HepG2 (cell line): ENCODE results near the gene ITM2B. TPM values are rescaled to one million over a fixed set of nuclear protein-coding genes. Genes with fewer than 3 reads are reported as not detected.
A peak's percentile ranks its signal among the peaks of the same experiment; 100 is the strongest.

Source experiments
- ATAC-seq: fragments of 200-7000 bp; cut with Tn5 transposase; 3 replicates; pipeline ENCODE4 v1.9.1; 2020; ENCODE audit warnings: mild to moderate bottlenecking, moderate library complexity
- BruUV-seq: library from RNA; stranded (reverse); fragments of 400-500 nt; replicated peaks from 2 replicates; lab custom pipeline; 2021; lab: Mats Ljungman, UMichigan
- CTCF ChIA-PET: fragments of 300-600 bp; formaldehyde crosslinking; extraction: SDS; loops from one replicate; lab custom pipeline; 2021; ENCODE audit warnings: low total read pairs, inconsistent platforms, low intra/inter-chr PET ratio; lab: Yijun Ruan, JAX
- POLR2A ChIA-PET: fragments of 350-600 bp; sonication (Branson Sonifier 250); formaldehyde crosslinking; loops from one replicate; lab custom pipeline; 2020; ENCODE audit warnings: antibody characterized with exemption, inconsistent platforms; lab: Yijun Ruan, JAX
- DNase-seq: peaks from one replicate; pipeline ENCODE4 v3.0.0-alpha.2; 2015; ENCODE audit warnings: low spot score
- FAIRE-seq: peaks from 3 replicates; lab custom pipeline; 2011; peaks lifted over from hg19 to GRCh38; lab: Jason Lieb, UNC
- H2AFZ ChIP-seq: one replicate; pipeline ENCODE4 v1.6.1; 2011; ENCODE audit warnings: low read length, inconsistent platforms
- H3K27ac ChIP-seq: fragments of 300-600 bp; 3 replicates; pipeline ENCODE4 v1.8.0; 2011; ENCODE audit warnings: mixed run types, mild to moderate bottlenecking, mixed read lengths, low read length, inconsistent platforms; ENCODE audit not compliant: insufficient read depth; ENCODE audit errors: extremely low read length
- H3K27me3 ChIP-seq, 2 experiments: fragments of 200-600 bp in 1 of 2; 2 replicates in 1 of 2; 3 replicates in 1 of 2; pipeline versions ENCODE4 v1.6.0 to v1.8.0; 2011; ENCODE audit warnings: low read length in 2 of 2, mild to moderate bottlenecking in 2 of 2, moderate library complexity in 2 of 2, inconsistent platforms in 1 of 2; ENCODE audit not compliant: insufficient read depth in 2 of 2, control insufficient read depth in 1 of 2
- H3K36me3 ChIP-seq, 2 experiments: fragments of 200-600 bp in 1 of 2; replicated peaks in 1 of 2; 2 replicates in 1 of 2; 3 replicates in 1 of 2; pipeline versions ENCODE4 v1.5.1 to v1.8.0; 2011; ENCODE audit warnings: low read length in 2 of 2, inconsistent platforms in 1 of 2; ENCODE audit not compliant: insufficient read depth in 2 of 2, control insufficient read depth in 1 of 2
- H3K4me1 ChIP-seq: 2 replicates; pipeline ENCODE4 v1.5.1; 2012; ENCODE audit warnings: low read length, inconsistent platforms; ENCODE audit not compliant: insufficient read depth
- H3K4me2 ChIP-seq: 2 replicates; pipeline ENCODE4 v1.6.0; 2011; ENCODE audit warnings: low read depth, low read length, inconsistent platforms
- H3K4me3 ChIP-seq, 3 experiments: fragments of 200-600 bp in 1 of 3; sonication (generic), shearing (Covaris generic) in 1 of 3; replicated peaks in 1 of 3; 2 replicates each; pipeline ENCODE4 v1.5.1; 2011 to 2016; ENCODE audit warnings: low read length in 3 of 3, inconsistent platforms in 2 of 3, low read depth in 2 of 3, mild to moderate bottlenecking in 2 of 3, control low read depth in 1 of 3, mixed read lengths in 1 of 3; ENCODE audit not compliant: insufficient read depth in 1 of 3
- H3K79me2 ChIP-seq: one replicate; pipeline ENCODE4 v1.6.1; 2011; ENCODE audit warnings: low read length, inconsistent platforms; ENCODE audit not compliant: insufficient read depth
- H3K9ac ChIP-seq: 2 replicates; pipeline ENCODE4 v1.6.0; 2011; ENCODE audit warnings: mild to moderate bottlenecking, low read depth, low read length, inconsistent platforms; ENCODE audit not compliant: insufficient read depth
- H3K9me3 ChIP-seq: 2 replicates; pipeline ENCODE4 v1.5.1; 2012; ENCODE audit warnings: mild to moderate bottlenecking, low read length
- H4K20me1 ChIP-seq: 2 replicates; pipeline ENCODE4 v1.6.0; 2011; ENCODE audit warnings: inconsistent platforms, mild to moderate bottlenecking, low read length, moderate library complexity; ENCODE audit not compliant: insufficient read depth
- HNRNPL ChIP-seq: fragments of 200-400 bp; formaldehyde crosslinking; IDR thresholded peaks from 2 replicates; pipeline ENCODE4 v1.6.1; 2017; ENCODE audit warnings: mild to moderate bottlenecking, low read depth, low read length
- ZIK1 ChIP-seq: sonication (generic); formaldehyde crosslinking; IDR thresholded peaks from 2 replicates; pipeline ENCODE4 v1.5.0; 2020; ENCODE audit warnings: mild to moderate bottlenecking, low read depth, missing genetic modification reagents, borderline replicate concordance
- ZNF34 ChIP-seq: sonication (generic); formaldehyde crosslinking; IDR thresholded peaks from 2 replicates; pipeline ENCODE4 v1.4.0; 2020; ENCODE audit warnings: mild to moderate bottlenecking, missing genetic modification reagents, borderline replicate concordance
- WGBS: methylation state at CpG from one replicate; pipeline ENCODE4 v1.1.6; 2017; ENCODE audit warnings: low lambda C conversion rate; 5-methylcytosine and 5-hydroxymethylcytosine counted together
- in situ Hi-C: cut with HindIII; loops from 2 replicates; pipeline ENCODE4 v1.10.0; 2017; ENCODE audit warnings: low pct_unique_long_range_greater_than_20kb; ENCODE audit not compliant: extremely low pct_ligation_motif_present
- intact Hi-C: fragments of 100-400 bp; cut with micrococcal nuclease; formaldehyde crosslinking; loops from one replicate; pipeline ENCODE4 v1.10.0; 2022; ENCODE audit not compliant: unreplicated experiment
- polyA plus RNA-seq, 8 experiments: library from polyadenylated mRNA; depleted of rRNA in 3 of 8; stranded (reverse) in 7 of 8; unstranded in 1 of 8; fragments of >200 nt; fragmentation: Illumina TruSeq in 4 of 8; extraction: Trizol in 4 of 8; gene quantifications; 2 replicates each; pipeline versions ENCODE4 v1.2.1 to v1.2.3, GENCODE V29; 2011 to 2016; ENCODE audit warnings: low read depth in 4 of 8, missing spikeins in 1 of 8, mixed read lengths in 1 of 8; ENCODE audit not compliant: insufficient read depth in 1 of 8
- total RNA-seq, 5 experiments: library from RNA; depleted of rRNA; stranded (reverse); fragments of >200 nt; fragmentation: Illumina TruSeq; extraction: Trizol; gene quantifications; 2 replicates each; pipeline ENCODE4 v1.2.3, GENCODE V29; 2016; ENCODE audit warnings: low read depth in 1 of 5
- TF ChIP-seq, protein P1 (sequence below): sonication (generic); formaldehyde crosslinking; IDR thresholded peaks from 2 replicates; pipeline ENCODE4 v1.4.0; 2020; ENCODE audit warnings: mild to moderate bottlenecking, missing genetic modification reagents
- TF ChIP-seq, protein P2 (sequence below): IDR thresholded peaks from 2 replicates; pipeline ENCODE4 v1.6.1; 2016; ENCODE audit warnings: mild to moderate bottlenecking, missing biosample characterization, missing genetic modification reagents

The ITM2B gene
- total and polyA plus RNA-seq, 2 of the 13 experiments (the other 11 are each of a cell fraction or from before 2014, with no cell fraction given) = 158 to 373 TPM

DNA sequence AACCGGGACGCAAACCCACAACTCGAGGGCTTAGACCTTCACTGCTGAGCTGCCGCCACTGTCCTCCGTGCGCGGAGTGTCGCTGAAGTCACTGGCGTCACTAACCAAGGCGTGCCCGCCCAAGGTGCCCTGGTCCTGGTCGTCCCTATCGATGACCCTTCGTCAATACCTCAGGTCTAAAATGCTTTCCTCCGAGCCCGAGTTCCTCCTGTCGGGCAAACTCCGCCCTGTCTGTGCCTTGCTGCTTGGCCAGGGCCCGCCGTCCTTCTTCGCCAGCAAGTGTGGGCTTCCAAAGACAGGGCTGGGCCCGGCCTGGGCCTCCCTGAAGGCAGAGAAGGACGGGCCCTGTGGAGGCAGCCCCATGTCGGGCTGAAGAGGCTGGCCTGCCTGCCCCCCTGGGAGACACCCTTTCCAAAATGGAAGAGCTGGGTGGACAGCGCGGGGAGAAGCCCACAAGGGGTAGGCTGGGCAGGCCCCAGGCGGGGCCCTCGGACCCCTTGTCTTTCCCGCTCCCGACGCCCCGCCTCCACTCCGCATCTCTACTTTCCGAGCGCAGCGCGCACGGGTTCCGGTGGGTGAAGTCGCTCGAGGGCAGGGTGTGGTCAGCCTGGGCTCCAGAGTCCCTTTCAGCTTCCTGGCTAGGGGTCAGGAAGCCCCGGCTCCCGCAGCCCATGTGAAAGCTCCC lies 84.0 kb downstream of the ITM2B start:
- Histone ChIP-seq H3K27ac (no peak overlapping the region), H3K36me3 (peaks cover 5 to 10% of the 10 kb centered on the region in 2 experiments; a peak in 3 of 5 replicates), H3K4me1 (no peaks in the 10 kb centered on the region), H3K9me3 (peaks cover 6% of the 10 kb centered on the region), H2AFZ (no peak overlapping the region), H3K27me3 (no peaks in the 10 kb centered on the region), H4K20me1 (no peaks in the 10 kb centered on the region; the same call in 1 of the 2 replicates)
- POLR2A ChIA-PET = no interaction called here
- ATAC-seq (peak; percentile 30), DNase-seq (no peak), FAIRE-seq (no peak)
- CTCF ChIA-PET = no interaction called here
- BruUV-seq = no TSS peak
- 98% methylated on average over 36 of the region's 43 CpGs for WGBS
- intact Hi-C loops = no loop called here
- in situ Hi-C loops = loop anchor here (25.0 kb wide), 1 partner anchor 445 kb away; no protein-coding TSS in a partner anchor
- no peak for TF ChIP-seq ZNF34 (CRISPR knock-in tag)
- TF ChIP-seq, protein P1, sequence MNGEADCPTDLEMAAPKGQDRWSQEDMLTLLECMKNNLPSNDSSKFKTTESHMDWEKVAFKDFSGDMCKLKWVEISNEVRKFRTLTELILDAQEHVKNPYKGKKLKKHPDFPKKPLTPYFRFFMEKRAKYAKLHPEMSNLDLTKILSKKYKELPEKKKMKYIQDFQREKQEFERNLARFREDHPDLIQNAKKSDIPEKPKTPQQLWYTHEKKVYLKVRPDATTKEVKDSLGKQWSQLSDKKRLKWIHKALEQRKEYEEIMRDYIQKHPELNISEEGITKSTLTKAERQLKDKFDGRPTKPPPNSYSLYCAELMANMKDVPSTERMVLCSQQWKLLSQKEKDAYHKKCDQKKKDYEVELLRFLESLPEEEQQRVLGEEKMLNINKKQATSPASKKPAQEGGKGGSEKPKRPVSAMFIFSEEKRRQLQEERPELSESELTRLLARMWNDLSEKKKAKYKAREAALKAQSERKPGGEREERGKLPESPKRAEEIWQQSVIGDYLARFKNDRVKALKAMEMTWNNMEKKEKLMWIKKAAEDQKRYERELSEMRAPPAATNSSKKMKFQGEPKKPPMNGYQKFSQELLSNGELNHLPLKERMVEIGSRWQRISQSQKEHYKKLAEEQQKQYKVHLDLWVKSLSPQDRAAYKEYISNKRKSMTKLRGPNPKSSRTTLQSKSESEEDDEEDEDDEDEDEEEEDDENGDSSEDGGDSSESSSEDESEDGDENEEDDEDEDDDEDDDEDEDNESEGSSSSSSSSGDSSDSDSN (CRISPR knock-in tag) = no peak
- no peak for TF ChIP-seq ZIK1 (CRISPR knock-in tag)
- TF ChIP-seq, protein P2, sequence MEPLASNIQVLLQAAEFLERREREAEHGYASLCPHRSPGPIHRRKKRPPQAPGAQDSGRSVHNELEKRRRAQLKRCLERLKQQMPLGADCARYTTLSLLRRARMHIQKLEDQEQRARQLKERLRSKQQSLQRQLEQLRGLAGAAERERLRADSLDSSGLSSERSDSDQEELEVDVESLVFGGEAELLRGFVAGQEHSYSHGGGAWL (CRISPR knock-in tag) = no peak
- 0 out of 2 replicates have a peak, but pooled peaks have one; percentile 33 for TF ChIP-seq HNRNPL
- TF ChIP-seq, all 625 proteins: peak for 1
- no peak overlapping the region for H3K9ac ChIP-seq
- H3K4me2 ChIP-seq = no peak overlapping the region
- H3K4me3 ChIP-seq = no peak overlapping the region
- peaks cover 13% of the 10 kb centered on the region for H3K79me2 ChIP-seq
